ENCODE data around the gene CEMIP.

- TF ChIP-seq CTCF (IDR thresholded peaks at IDR 0.05) (no peak), ZFX (IDR thresholded peaks at IDR 0.05; ENCODE audit: borderline replicate concordance) (no peak)
These were observed 6.2 kb downstream of the CEMIP start for GRCh38 chr15:80785335-80785734.
